T-helper 2 cell (primary cell): Measurements from ENCODE around the gene PARD3B.

Experiments
- DNase-seq, 5 experiments: peaks; one replicate each; pipeline versions ENCODE4 v3.0.0 to v3.0.0-alpha.2; 2012 to 2022

Gene PARD3B

GRCh38 chr2:205148755-205149154 lies 603.5 kb downstream of the PARD3B start:
- no peak for DNase-seq

GRCh38 chr2:205156457-205156856 lies 611.2 kb downstream of the PARD3B start:
- no peak for DNase-seq

GRCh38 chr2:205158404-205158803 lies 613.1 kb downstream of the PARD3B start:
- DNase-seq: no peak

- no peak for DNase-seq
These were observed 616.0 kb downstream of the PARD3B start for GRCh38 chr2:205161156-205161839.

GRCh38 chr2:205166745-205167144 lies 621.5 kb downstream of the PARD3B start:
- no peak for DNase-seq

- no peak for DNase-seq
These were observed 623.7 kb downstream of the PARD3B start for GRCh38 chr2:205169012-205169411.

GRCh38 chr2:205169464-205169863 lies 624.2 kb downstream of the PARD3B start:
- no peak for DNase-seq

- DNase-seq: no peak
These were observed 625.1 kb downstream of the PARD3B start for GRCh38 chr2:205170399-205170798.

- no peak for DNase-seq
These were observed 626.1 kb downstream of the PARD3B start for GRCh38 chr2:205171261-205171940.

GRCh38 chr2:205175831-205176230 lies 630.6 kb downstream of the PARD3B start:
- no peak for DNase-seq

- no peak for DNase-seq
These were observed 631.3 kb downstream of the PARD3B start for GRCh38 chr2:205176546-205176945.

- no peak for DNase-seq
These were observed 632.3 kb downstream of the PARD3B start for GRCh38 chr2:205177546-205177945.

GRCh38 chr2:205180730-205181129 lies 635.5 kb downstream of the PARD3B start:
- DNase-seq: no peak

- no peak for DNase-seq
These were observed 642.5 kb downstream of the PARD3B start for GRCh38 chr2:205187731-205188130.

- no peak for DNase-seq
These were observed 643.2 kb downstream of the PARD3B start for GRCh38 chr2:205188239-205189138.

GRCh38 chr2:205189301-205189700 lies 644.0 kb downstream of the PARD3B start:
- DNase-seq: no peak

- no peak for DNase-seq
These were observed 645.3 kb downstream of the PARD3B start for GRCh38 chr2:205190528-205190927.

- DNase-seq: no peak
These were observed 648.0 kb downstream of the PARD3B start for GRCh38 chr2:205193125-205193835.

GRCh38 chr2:205193836-205194228 lies 648.6 kb downstream of the PARD3B start:
- DNase-seq: peak in 1 of 5 experiments; percentile 15

GRCh38 chr2:205197468-205198139 lies 652.3 kb downstream of the PARD3B start:
- peak in 1 of 5 experiments; percentile 5 for DNase-seq

- no peak for DNase-seq
These were observed 652.9 kb downstream of the PARD3B start for GRCh38 chr2:205198140-205198525.
